Amniotic stem cell (primary cell): ENCODE measurements around the gene ASTN2.

Experiments
- DNase-seq: peaks from one replicate; lab custom pipeline; 2025; lab: John Stamatoyannopoulos, UW

ASTN2 gene, protein sequence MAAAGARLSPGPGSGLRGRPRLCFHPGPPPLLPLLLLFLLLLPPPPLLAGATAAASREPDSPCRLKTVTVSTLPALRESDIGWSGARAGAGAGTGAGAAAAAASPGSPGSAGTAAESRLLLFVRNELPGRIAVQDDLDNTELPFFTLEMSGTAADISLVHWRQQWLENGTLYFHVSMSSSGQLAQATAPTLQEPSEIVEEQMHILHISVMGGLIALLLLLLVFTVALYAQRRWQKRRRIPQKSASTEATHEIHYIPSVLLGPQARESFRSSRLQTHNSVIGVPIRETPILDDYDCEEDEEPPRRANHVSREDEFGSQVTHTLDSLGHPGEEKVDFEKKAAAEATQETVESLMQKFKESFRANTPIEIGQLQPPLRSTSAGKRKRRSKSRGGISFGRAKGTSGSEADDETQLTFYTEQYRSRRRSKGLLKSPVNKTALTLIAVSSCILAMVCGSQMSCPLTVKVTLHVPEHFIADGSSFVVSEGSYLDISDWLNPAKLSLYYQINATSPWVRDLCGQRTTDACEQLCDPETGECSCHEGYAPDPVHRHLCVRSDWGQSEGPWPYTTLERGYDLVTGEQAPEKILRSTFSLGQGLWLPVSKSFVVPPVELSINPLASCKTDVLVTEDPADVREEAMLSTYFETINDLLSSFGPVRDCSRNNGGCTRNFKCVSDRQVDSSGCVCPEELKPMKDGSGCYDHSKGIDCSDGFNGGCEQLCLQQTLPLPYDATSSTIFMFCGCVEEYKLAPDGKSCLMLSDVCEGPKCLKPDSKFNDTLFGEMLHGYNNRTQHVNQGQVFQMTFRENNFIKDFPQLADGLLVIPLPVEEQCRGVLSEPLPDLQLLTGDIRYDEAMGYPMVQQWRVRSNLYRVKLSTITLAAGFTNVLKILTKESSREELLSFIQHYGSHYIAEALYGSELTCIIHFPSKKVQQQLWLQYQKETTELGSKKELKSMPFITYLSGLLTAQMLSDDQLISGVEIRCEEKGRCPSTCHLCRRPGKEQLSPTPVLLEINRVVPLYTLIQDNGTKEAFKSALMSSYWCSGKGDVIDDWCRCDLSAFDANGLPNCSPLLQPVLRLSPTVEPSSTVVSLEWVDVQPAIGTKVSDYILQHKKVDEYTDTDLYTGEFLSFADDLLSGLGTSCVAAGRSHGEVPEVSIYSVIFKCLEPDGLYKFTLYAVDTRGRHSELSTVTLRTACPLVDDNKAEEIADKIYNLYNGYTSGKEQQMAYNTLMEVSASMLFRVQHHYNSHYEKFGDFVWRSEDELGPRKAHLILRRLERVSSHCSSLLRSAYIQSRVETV (N-terminal part only)

GRCh38 chr9:117414906-117415331, at the start of gene ASTN2:
Gene ASTN2, minus strand, starts transcription at chr9:117415057. Its CDS starts 119 bp downstream, at chr9:117414938.
- no peak for DNase-seq

DNA sequence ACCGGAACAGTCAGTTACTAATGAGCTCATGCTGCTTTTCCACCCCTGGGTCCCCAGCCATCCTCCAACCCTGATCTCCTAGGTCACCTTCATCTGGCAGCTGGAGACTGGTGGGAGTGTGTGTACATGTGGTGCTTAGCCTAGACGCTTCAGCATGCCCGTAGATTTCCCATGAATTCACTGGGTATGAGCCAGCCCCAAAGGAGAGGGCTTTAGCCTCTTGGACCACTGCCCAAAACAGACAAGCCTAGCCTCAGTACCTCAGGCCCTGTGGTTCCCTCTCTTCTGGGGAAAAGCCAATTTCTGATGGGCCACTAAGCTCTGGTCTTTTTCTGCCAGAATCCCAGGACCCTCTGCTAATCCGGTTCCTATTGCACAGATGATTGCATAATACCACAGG, 48.0 kb upstream of the ASTN2 start:
- no peak for DNase-seq

DNA sequence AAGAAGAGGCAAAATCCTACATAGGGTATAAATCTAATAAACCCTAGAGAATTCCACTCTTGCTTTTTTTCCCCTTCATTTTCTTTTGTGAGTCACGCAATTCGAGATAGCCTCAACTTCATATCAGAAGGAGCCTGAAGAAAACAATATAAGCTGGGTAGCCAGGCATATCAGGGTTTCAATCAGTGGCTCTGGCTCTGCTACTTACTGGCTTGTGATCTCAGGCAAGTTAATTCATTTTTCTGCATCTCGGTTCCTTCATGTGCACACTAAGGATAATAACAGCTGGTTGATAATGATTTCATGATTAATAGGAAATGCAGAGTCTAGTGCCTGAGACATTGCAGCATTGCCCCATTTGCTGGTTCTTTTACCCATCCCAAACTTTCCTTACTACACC, 46.5 kb upstream of the ASTN2 start:
- DNase-seq: no peak

GRCh38 chr9:117460743-117461142, 45.9 kb upstream of the ASTN2 start:
- no peak for DNase-seq

DNA sequence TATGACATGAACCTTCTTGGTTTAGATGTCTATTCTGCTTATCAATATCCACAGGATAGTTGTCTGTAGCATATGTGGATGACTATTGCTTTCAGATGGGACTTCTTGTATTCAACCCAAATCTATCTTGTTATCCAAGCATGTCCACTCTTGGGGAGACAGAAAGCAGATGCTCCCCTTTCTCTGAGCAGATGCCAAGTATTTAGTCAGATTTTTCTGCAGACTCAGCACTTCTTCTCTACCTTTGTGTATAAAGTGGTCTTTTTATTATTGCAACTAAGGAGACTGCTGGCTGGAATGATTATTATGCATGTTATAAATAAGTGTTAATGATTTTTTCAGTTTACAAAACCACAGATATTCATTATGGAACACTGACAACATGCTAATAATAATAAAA, 45.1 kb upstream of the ASTN2 start:
- no peak for DNase-seq

DNA sequence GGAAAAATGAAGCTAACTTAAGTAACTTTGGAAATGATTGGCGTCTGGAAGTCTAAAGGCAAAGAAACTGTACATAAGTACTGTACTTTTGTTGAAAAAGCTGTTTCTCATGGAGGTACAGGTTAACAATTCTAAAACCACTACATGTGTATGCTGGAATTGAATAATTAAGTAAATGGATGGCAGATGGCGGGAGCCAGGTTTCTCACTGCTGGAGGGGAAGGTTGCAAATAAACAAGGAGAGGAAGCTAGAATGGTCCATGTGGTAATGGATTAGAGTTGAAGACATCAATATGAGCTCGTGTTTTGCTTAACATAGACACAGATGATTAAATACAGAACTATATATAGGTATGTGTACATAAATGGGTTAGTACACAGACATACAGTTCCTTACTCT, 43.2 kb upstream of the ASTN2 start:
- DNase-seq: no peak

- DNase-seq: no peak
Measured at GRCh38 chr9:117454711-117455110, 39.9 kb upstream of the ASTN2 start.

GRCh38 chr9:117453737-117454136, 38.9 kb upstream of the ASTN2 start:
- DNase-seq: no peak

- DNase-seq: no peak
Measured at GRCh38 chr9:117451311-117451710, 36.5 kb upstream of the ASTN2 start.

GRCh38 chr9:117448066-117448465, 33.2 kb upstream of the ASTN2 start:
- DNase-seq: no peak

DNA sequence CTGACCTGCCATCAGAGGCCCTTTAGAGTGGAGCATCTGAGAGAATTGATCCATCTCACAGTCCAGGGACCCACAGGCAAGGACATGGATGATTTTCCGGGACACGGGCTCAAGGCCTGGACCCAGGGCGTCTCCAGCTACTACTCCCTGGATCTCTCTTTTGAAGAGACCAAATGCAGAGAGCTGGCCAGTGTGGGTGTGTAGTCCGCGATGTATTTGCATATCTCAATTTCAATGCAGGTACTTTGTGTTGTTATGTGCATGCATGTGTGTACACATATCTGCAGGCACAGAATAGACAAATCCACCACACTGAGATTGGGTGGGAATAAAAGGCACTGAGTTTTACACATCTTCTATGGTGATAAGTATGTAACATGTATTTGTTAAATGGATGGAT, 30.8 kb upstream of the ASTN2 start:
- DNase-seq: no peak

DNA sequence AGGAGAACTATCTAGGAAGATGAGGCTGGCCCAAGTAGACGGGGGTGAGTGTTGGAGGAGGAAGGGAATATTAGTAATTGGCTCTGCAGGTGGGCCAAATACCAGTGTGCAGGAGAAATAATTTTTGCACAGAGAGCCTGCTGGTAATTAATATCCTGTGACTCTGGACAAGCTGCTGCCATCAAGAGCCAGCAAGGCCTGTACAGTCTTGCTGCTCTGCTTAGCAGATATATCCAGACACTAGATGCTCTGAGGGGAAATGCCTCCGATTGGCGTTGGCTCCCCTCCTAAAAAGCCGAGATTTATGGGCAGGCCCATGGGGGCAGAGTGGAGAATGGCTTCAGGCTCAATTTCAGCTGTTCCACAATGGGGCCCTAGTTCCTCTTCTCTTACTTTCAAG, 29.6 kb upstream of the ASTN2 start:
- DNase-seq: no peak

- no peak for DNase-seq
Measured at GRCh38 chr9:117437283-117437682, 22.4 kb upstream of the ASTN2 start.

- DNase-seq: no peak
Measured at GRCh38 chr9:117435630-117436261, 20.9 kb upstream of the ASTN2 start.

DNA sequence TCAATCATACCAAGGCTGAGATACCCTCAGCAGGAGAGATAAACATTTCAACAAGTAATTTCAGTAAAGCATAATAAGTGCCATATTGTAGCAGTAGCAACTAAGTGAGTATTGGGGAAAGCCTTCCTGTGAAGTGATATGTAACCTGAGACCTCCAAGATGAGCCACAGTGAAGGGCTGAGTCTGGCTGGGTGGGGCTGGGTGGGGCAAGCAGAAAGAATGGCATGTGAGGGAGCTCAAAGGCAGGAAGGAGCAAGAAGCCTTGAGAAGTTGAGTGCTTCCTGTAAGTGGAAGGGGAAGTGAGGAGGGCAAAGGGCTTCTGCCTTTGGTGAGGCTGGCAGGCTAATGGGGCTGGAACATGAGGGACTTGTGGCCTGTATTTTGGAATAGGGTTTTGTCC, 19.7 kb upstream of the ASTN2 start:
- DNase-seq: no peak

GRCh38 chr9:117430813-117431212, 16.0 kb upstream of the ASTN2 start:
- DNase-seq: no peak

GRCh38 chr9:117427357-117427913, 12.6 kb upstream of the ASTN2 start:
- DNase-seq: no peak

DNA sequence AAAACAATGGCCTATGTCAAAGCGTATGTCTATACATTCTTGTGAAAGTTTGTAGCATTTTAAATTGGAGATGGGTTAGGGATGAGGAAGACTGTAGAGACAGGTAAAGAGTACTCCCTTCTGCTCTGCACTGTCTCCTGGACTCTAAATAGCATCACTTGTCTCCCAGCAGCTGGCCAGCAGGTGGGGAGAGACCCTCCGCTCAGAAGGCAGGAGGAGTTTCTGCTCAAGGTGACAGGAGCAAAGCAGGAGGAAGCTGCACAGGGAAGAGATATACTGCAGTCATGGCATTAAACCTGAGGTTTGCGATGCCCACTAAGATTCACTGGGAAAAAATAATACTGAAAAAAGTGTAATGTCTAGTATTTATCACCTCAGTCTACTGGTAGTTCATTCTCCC, 10.7 kb upstream of the ASTN2 start:
- DNase-seq: no peak

DNA sequence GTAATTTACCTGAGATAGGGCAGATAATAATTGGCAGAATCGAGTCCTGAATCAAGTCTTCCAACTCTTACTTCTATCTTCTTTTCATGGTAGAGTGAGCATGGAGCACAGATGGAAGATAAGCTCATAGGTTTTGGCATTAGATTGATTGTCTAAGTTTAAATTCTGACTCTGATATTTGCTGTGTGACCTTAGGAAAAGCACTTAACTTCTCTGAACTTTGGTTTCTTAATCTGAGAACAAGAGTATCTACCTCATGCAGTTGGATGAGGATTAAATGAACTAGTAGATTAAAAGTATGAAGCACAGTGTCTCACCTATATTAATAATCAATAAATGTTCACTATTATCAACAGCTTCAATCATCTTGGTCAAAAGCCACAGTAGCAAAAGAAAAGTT, 9.4 kb upstream of the ASTN2 start:
- no peak for DNase-seq

GRCh38 chr9:117418111-117418510, 3.3 kb upstream of the ASTN2 start:
- DNase-seq: no peak

DNA sequence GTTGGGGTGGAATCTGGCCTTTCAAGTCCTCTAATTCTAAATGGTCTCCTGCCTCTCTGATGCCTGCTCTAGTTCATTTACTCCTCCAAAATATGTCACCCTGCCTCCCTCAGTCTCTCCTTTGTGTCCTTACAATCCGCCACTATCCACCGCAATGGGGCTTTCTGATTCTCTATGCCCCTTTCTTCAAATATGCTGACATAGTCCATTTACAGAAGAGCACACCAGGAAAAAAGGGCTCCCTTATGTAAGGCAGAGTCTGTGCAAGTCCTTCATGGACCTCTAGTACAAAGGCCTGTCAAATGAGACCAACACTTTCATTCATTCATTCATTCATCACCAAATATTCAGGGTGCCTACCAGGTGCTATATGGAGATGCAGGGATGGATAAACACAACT, 2.0 kb upstream of the ASTN2 start:
- DNase-seq: no peak
